ENCODE results near the gene WTIP.

- TF ChIP-seq POLR2AphosphoS5 (IDR thresholded peaks at IDR 0.05; ENCODE audit: low read depth, low read length) (no peak), REST (IDR thresholded peaks at IDR 0.05; ENCODE audit: insufficient read depth in 1 of 2, low read depth in 2 of 2, low read length in 2 of 2) (no peak), SIN3A (IDR thresholded peaks at IDR 0.05; ENCODE audit: borderline replicate concordance, insufficient read depth, low read length) (no peak), FOXP2 (optimal IDR thresholded peaks at IDR 0.05; ENCODE audit: borderline replicate concordance, extremely low read depth, extremely low read length, insufficient read depth) (no peak)
Measured at GRCh38 chr19:34481861-34482379, 362 bp downstream of the WTIP start.
